Measurements from ENCODE around the gene CRIM1.

DNA sequence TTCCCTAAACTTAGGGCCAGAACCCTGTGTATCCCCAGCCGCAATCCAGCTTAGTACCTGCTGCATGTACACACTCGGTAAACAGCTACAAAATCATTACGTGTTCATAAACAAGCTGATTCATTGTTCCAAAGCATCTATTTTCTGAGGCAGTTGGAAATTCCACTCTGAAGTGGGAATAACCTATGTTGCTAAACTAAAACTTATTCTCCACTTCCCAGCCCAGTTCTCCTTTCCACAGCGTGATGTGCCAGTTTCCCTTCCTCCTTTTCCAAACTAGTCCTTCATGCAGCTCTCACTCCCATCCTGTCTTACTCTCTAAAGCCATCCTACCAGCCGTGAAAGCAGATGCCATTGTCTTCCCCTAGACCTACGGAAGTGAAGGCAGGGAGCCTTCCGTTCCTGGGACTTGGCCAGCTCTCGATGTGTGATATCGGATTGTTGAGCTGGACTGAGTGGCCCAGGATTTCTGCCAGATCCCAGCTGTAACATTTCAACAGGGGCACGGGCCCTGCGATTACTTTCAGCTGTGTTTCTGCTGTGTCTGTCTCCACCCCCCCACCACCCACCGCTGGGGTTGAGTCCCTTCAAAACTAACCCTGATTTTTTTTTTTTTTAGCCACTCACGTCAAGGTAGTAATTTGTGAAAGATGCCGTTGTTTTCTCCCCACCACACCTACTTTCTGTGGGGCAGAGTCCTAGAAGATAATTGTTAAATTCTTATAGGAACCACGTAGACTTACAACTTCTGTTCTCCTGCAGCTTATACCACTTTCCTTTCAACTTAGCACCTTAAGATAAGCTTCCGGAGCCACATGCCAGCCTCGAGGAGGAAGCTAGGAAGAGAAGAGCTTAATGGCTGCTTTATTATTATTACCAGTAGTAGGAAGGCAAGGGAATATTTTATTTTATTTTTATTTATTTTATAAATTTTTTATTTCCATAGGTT is 100.9 kb downstream of the CRIM1 start:
- TF ChIP-seq, protein P1, sequence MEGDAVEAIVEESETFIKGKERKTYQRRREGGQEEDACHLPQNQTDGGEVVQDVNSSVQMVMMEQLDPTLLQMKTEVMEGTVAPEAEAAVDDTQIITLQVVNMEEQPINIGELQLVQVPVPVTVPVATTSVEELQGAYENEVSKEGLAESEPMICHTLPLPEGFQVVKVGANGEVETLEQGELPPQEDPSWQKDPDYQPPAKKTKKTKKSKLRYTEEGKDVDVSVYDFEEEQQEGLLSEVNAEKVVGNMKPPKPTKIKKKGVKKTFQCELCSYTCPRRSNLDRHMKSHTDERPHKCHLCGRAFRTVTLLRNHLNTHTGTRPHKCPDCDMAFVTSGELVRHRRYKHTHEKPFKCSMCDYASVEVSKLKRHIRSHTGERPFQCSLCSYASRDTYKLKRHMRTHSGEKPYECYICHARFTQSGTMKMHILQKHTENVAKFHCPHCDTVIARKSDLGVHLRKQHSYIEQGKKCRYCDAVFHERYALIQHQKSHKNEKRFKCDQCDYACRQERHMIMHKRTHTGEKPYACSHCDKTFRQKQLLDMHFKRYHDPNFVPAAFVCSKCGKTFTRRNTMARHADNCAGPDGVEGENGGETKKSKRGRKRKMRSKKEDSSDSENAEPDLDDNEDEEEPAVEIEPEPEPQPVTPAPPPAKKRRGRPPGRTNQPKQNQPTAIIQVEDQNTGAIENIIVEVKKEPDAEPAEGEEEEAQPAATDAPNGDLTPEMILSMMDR (conservative IDR thresholded peaks at IDR 0.05; ENCODE audit: low read depth, low read length), result no peak
- TF ChIP-seq EZH2 (IDR thresholded peaks at IDR 0.05; ENCODE audit: borderline replicate concordance, low read depth, low read length, poor library complexity, severe bottlenecking), result no peak

Data from A673 (cell line).